ENCODE data around the gene MSX1.
A peak's percentile ranks its signal among the peaks of the same experiment; 100 is the strongest.

MSX1 gene

GRCh38 chr4:4871242-4871572 is 11.7 kb downstream of the MSX1 start:
- no peak for DNase-seq

GRCh38 chr4:4871573-4872313 is 12.3 kb downstream of the MSX1 start:
- DNase-seq: no peak

- no peak for DNase-seq
These were observed 12.9 kb downstream of the MSX1 start for GRCh38 chr4:4872314-4872903.

GRCh38 chr4:4873203-4873602 is 13.7 kb downstream of the MSX1 start:
- DNase-seq: no peak

GRCh38 chr4:4874254-4874653 is 14.8 kb downstream of the MSX1 start:
- DNase-seq: no peak

- peak; percentile 28 for DNase-seq
These were observed 15.7 kb downstream of the MSX1 start for GRCh38 chr4:4875147-4875546.

GRCh38 chr4:4875611-4876010 is 16.1 kb downstream of the MSX1 start:
- DNase-seq: no peak

- no peak for DNase-seq
These were observed 17.6 kb downstream of the MSX1 start for GRCh38 chr4:4876945-4877661.

GRCh38 chr4:4880492-4880891 is 21.0 kb downstream of the MSX1 start:
- DNase-seq: no peak

- no peak for DNase-seq
These were observed 22.0 kb downstream of the MSX1 start for GRCh38 chr4:4881432-4881831.

GRCh38 chr4:4884611-4885010 is 25.1 kb downstream of the MSX1 start:
- DNase-seq: no peak

- no peak for DNase-seq
These were observed 28.0 kb downstream of the MSX1 start for GRCh38 chr4:4887426-4887825.

GRCh38 chr4:4888695-4889094 is 29.2 kb downstream of the MSX1 start:
- DNase-seq: no peak

- DNase-seq: no peak
These were observed 30.3 kb downstream of the MSX1 start for GRCh38 chr4:4889781-4890180.

- DNase-seq: no peak
These were observed 31.2 kb downstream of the MSX1 start for GRCh38 chr4:4890574-4891255.

GRCh38 chr4:4893721-4894120 is 34.3 kb downstream of the MSX1 start:
- no peak for DNase-seq

- DNase-seq: no peak
These were observed 39.9 kb downstream of the MSX1 start for GRCh38 chr4:4899202-4899925.

- DNase-seq: no peak
These were observed 42.4 kb downstream of the MSX1 start for GRCh38 chr4:4901877-4902276.

- no peak for DNase-seq
These were observed 52.7 kb downstream of the MSX1 start for GRCh38 chr4:4912155-4912554.

GRCh38 chr4:4913147-4913561 is 53.7 kb downstream of the MSX1 start:
- DNase-seq: no peak

Data from NCI-H345 (cell line).